Embryonic facial prominence (tissue), 1 donor: ENCODE results near the gene TTC9B.

Experiments used
- DNase-seq: peaks from one replicate; pipeline ENCODE4 v3.0.0-alpha.2; 2016; ENCODE audit errors: extremely low spot score

Gene TTC9B

GRCh38 chr19:40247735-40248262, 29.6 kb upstream of the TTC9B start:
- DNase-seq = no peak

- no peak for DNase-seq
These were observed 29.0 kb upstream of the TTC9B start for GRCh38 chr19:40247178-40247577.

GRCh38 chr19:40246292-40247073, 28.3 kb upstream of the TTC9B start:
- DNase-seq = no peak

DNA sequence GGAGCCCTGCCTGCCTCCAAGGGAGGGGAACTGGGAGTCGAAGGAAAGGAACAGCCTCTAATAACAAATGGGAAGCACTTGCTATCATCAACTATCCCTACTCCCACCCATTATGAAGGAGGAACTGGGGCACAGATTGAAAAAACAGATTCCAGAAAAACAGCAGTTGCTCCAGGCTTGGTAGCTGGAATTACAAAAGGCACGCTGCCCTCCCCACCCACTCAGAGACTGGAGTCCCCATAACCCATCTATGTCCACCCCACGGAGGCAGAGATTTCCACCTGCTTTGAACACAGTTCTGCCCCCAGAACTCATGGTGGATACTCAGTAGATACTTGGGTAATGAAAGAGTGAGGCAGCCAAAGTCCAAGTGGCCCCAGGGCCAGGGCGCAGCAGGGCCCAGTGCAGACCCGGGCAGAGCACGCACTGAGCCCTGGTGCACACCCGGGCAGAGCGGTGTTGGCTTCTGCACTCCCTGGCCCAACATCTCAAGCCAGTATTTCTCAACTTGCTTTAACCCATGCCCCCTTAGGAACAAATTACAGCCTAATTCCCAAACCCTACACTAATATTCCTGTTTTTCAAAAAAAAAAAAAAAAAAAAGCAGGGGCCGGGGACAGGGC, 27.4 kb upstream of the TTC9B start:
- DNase-seq = no peak

GRCh38 chr19:40244579-40245317, 26.6 kb upstream of the TTC9B start:
- no peak for DNase-seq

DNA sequence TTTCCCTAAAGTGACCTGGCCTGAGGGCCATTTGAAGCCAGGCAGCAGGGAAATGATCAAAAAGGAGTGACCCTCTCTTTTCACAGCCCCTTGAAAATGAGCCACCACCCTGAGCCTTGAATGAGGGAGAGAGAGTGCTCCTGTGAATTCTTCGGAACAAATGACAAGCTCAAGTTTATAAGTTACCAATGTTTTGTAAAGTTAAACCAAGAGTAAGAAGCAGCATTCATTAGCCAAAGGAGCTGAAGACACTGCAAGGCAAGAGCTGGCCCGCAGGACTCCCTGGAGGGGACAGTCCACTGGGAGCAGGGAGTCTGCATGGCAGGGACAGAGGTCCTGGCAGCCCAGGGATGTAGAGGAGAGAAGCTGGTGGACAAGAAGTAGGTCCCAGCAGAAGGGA, 25.0 kb upstream of the TTC9B start:
- no peak for DNase-seq

DNA sequence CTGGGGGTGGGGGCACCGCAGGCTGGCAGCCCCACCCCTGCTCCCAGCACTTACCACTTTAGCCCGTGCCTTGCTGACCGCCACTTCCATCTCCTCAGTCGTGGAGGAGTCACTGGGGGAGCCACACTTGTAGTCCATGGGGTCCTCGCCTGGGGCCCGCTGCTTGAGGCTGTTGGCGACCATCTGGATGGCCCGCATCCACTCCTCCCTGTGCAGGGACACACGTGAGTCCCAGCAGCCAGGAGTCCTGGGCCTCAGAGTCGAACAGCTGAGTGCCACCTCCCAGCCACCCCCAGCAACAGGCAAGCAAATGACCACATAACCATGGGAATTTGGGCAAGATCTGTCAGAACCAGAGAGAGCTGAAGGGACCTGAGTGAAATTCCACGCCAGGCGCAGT, 24.3 kb upstream of the TTC9B start:
- DNase-seq = no peak

DNA sequence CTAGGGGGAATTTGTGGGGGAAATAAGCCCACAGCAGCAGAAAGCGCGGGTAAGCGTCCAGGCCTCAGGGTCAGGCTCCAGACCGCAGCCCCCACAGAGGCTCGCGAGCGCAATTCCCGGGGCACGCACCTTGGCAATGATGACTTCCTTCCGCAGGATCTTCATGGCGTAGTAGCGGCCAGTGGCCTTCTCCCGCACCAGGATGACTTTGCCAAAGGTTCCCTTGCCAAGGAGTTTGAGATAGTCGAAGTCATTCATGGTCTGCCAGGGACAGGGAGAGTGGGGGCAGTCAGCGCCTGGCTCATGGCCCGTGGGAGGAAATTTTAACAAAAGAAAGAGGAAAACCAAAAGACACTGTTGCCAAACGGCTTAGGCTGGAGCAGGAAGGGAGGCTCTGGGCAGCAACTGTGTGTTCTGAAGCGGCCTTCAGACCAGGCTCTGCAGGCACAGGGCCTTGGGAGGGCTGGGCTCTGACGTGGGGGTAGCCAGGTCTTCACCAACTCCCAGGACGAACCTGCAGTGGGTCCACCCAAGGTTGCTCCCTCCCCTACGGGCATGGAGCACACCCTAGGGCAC, 23.7 kb upstream of the TTC9B start:
- DNase-seq = no peak

DNA sequence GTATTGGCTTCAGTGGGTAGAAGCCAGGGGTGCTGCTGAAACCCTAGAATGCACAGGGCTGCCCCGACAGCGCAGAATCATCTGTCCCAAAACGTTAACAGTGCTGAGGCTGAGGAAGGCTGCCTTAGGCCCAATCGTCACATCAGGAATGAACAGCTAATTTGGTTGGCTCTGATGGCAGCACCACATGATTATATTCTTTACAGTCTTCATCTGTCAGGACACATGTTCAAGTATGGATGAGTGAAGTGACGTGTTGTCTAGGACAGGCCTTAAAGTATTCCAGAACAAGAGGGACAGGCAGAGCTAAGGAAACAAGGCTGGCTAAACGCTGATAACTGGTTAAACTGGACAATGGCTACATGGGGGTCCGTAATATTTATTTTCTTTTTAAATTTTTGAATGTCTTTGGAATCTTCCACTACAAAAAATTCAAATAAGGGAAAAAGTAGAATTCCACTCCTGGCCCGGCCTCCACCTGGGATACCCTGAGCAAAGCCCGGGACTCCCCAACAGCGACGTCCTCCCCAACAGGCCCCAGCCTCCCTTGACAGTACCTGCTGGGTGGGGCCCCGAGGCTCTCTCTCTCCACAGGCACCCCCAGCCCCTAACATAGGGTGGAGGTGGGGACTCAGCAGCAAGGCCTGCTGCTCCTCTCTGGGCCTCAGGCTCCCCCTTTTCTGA, 23.1 kb upstream of the TTC9B start:
- no peak for DNase-seq

DNA sequence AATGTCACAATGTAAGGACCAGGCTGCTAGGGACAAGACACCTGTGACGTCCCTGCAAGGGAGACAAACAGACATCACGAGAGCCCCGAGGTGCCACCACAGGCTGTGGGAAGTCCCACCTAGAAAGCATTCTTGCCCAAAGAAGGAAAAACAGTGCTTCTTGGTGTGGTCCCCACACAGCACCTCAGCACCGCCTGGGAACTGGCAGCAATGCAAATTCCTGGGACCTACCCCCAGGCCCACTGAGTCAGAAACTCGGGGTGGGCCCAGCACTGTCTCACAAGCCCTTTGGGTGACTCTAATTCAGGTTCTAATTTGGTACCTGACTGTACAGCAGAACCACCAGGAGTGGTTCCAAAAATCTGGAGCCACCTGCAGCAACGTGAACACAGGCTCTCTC, 22.1 kb upstream of the TTC9B start:
- no peak for DNase-seq

GRCh38 chr19:40239415-40240226, 21.4 kb upstream of the TTC9B start:
- no peak for DNase-seq

- no peak for DNase-seq
These were observed 20.6 kb upstream of the TTC9B start for GRCh38 chr19:40238775-40239174.

DNA sequence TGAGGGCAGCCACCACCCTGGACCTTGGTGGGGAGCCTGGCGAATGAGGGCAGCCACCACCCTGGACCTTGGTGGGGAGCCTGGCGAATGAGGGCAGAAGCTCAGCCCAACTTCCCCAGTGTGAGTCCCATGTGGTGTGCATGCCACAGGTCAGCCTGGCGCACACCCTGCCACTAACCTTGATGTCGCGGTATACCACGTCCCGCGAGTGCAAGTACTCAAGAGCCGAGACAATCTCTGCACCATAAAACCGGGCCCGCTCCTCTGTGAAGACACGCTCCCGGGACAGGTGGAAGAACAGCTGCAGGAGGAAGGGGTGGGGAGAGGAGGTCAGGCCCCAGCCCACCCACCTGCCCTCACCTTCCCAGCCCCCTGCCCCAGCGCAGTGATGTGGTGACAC, 19.6 kb upstream of the TTC9B start:
- DNase-seq = no peak

DNA sequence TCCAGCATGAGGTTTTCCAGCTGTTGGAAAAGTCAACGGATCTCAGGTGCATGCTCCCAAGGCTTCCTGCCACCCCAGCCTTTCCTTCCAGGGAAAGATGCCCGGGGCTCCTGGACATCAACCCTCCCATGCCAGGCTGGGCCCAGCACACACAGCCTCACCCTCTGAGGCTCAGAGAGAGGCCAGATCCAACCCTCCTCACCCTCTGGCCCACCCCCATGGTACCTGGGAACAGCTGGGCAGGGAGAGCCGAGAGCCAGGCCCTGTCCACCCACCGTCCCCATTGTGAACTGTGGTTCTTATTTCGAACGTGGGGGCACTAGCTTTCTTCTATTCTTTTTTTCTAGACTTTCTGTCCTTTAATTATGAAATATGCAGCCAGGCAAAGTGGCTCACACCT, 18.2 kb upstream of the TTC9B start:
- DNase-seq = no peak

DNA sequence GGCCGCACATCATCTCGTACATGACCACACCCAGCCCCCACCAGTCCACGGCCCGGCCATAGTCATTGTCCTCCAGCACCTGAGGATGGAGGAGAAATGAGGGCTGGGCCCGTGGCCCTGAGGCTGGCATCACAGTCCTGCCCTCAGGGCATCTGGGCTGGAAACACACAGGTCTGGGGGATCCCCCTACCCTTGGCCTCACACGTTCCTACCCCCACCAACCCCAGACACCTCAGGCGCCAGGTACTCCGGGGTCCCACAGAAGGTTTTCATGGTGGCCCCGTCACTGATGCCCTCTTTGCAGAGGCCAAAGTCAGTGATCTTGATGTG, 17.8 kb upstream of the TTC9B start:
- no peak for DNase-seq

GRCh38 chr19:40235238-40236025, 17.2 kb upstream of the TTC9B start:
- no peak for DNase-seq

GRCh38 chr19:40234429-40235237, 16.4 kb upstream of the TTC9B start:
- DNase-seq = no peak

- DNase-seq = no peak
These were observed 15.7 kb upstream of the TTC9B start for GRCh38 chr19:40233811-40234389.
